ENCODE results near the gene PITX3.

DNA sequence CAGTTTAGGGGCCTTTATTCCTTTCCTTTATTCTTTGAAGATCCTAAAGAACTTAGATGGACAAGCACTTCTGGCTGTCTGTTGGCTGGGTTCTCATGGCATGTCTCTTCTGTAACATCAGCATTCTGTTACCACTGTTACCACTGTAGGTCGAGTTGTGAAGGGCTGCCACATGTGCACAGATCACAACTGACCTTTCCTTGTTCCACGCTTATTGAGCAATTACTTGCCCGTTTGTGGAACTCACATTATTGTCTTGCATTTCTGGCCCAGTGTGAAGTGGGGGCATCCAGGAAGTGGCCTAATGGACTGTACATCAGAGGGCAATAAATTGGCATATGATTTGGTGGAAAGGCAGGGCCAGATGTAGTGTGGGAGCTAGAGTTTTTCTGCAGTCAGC lies 27.7 kb upstream of the PITX3 start:
- TF ChIP-seq POLR2AphosphoS5 (IDR thresholded peaks at IDR 0.05; ENCODE audit: low read depth, low read length) (no peak), POLR2A (IDR thresholded peaks at IDR 0.05; ENCODE audit: low read depth, low read length) (no peak), TAF1 (IDR thresholded peaks at IDR 0.05; ENCODE audit: borderline replicate concordance, low read depth, low read length) (no peak)
